Left lung (tissue), 10 donors: ENCODE results near the gene GNG2. TPM values are rescaled to one million over a fixed set of nuclear protein-coding genes. Genes with fewer than 3 reads are reported as not detected.

Source experiments
- ATAC-seq: fragments of 200-7000 bp; cut with Tn5 transposase; one replicate; pipeline ENCODE4 v1.9.1; 2020; ENCODE audit warnings: moderate library complexity
- DNase-seq, 4 donors: peaks; one replicate each; pipeline ENCODE4 v3.0.0-alpha.2; 2013 to 2020
- H3K27ac ChIP-seq, 2 donors: fragments of 200-600 bp; sonication (generic) in 1 of 2; one replicate each; pipeline versions ENCODE4 v1.5.0 to v1.8.0; 2020 to 2021
- H3K27me3 ChIP-seq, 2 donors: fragments of 200-600 bp; sonication (generic) in 1 of 2; one replicate each; pipeline versions ENCODE4 v1.5.0 to v1.8.0; 2020 to 2021
- H3K36me3 ChIP-seq, 2 donors: fragments of 200-600 bp; sonication (generic) in 1 of 2; one replicate each; pipeline versions ENCODE4 v1.5.0 to v1.8.0; 2020 to 2021
- H3K4me1 ChIP-seq, 2 donors: fragments of 200-600 bp; one replicate each; pipeline ENCODE4 v1.8.0; 2021
- H3K4me3 ChIP-seq, 2 donors: fragments of 200-600 bp; sonication (generic) in 1 of 2; one replicate each; pipeline versions ENCODE4 v1.5.0 to v1.8.0; 2020 to 2021; ENCODE audit warnings: mild to moderate bottlenecking in 1 of 2
- H3K9me3 ChIP-seq, 2 donors: fragments of 200-600 bp; sonication (generic) in 1 of 2; one replicate each; pipeline versions ENCODE4 v1.5.0 to v1.8.0; 2020 to 2021
- CTCF ChIP-seq, 2 donors: fragments of 200-600 bp; sonication (generic) in 1 of 2; IDR thresholded peaks; one replicate each; pipeline versions ENCODE4 v1.5.0 to v1.8.0; 2021; ENCODE audit warnings: antibody characterized with exemption in 2 of 2
- intact Hi-C, 2 donors: fragments of 100-400 bp; cut with DNase I; formaldehyde crosslinking; loops; one replicate each; pipeline versions ENCODE4 v1.11.2 to v1.14.2; 2022
- polyA plus RNA-seq, 6 donors: library from polyadenylated mRNA; unstranded; fragments of 120-200 nt; gene quantifications; one replicate each; pipeline ENCODE4 v1.2.1, GENCODE V29; 2013; ENCODE audit not compliant: insufficient read length in 6 of 6
- total RNA-seq, 2 donors: library from RNA; stranded (reverse); fragmentation: NEBNext Ultra II Directional; extraction: Animal tissue kit (Norgen Biotek cat#: 25700); gene quantifications; one replicate each; pipeline ENCODE4 v1.2.1, GENCODE V29; 2021
- donor health status: DM: no; HTN: yes; CAD: no.
- donor health status: DM: no; HTN: no; CAD: no.

The GNG2 gene
- total and polyA plus RNA-seq, 8 donors, result 24.3 to 101 (median 84.7) TPM

DNA sequence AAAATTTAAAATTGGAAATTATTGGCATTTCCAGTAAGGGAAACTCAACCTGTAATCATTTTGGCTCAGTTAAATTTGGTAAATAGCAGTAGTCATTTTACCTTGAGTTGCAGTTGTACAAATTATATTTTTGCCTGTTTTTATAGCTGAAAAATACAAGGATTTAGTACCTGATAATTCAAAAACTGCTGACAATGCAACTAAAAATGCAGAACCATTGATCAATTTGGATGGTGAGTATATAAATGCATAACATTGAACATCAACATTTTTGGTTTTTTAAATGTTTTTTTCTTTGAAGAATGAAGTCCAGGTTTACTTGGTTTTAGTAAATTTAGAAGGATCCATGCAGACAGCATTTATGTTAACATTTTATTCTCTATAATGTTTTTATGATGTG is 137.9 kb downstream of the GNG2 start:
- intact Hi-C loops, result no loop called here
- DNase-seq (no peak), ATAC-seq (no peak)
- H3K27ac ChIP-seq, result no peak overlapping the region
- no peak overlapping the region for H3K4me3 ChIP-seq
- H3K27me3 ChIP-seq, result no peaks in the 10 kb centered on the region
- H3K36me3 ChIP-seq, result peaks cover 0 to 67% of the 10 kb centered on the region in 2 donors
- peaks cover 0 to 7% of the 10 kb centered on the region in 2 donors for H3K4me1 ChIP-seq
- no peaks in the 10 kb centered on the region for H3K9me3 ChIP-seq
- no peak for TF ChIP-seq CTCF (IDR thresholded peaks at IDR 0.05)

- H3K4me3 ChIP-seq, result no peak overlapping the region
- H3K9me3 ChIP-seq, result no peaks in the 10 kb centered on the region
- DNase-seq (no peak), ATAC-seq (no peak)
- intact Hi-C loops, result no loop called here
- H3K4me1 ChIP-seq, result peaks cover 0 to 4% of the 10 kb centered on the region in 2 donors
- no peak overlapping the region for H3K27ac ChIP-seq
- H3K27me3 ChIP-seq, result no peaks in the 10 kb centered on the region
- no peak for TF ChIP-seq CTCF (IDR thresholded peaks at IDR 0.05)
- peaks cover 0 to 67% of the 10 kb centered on the region in 2 donors for H3K36me3 ChIP-seq
Measured at GRCh38 chr14:51999084-51999483, 138.7 kb downstream of the GNG2 start.

GRCh38 chr14:52000019-52000582 is 139.7 kb downstream of the GNG2 start:
- no peak for ATAC-seq
- H3K4me1 ChIP-seq, result peaks cover 0 to 4% of the 10 kb centered on the region in 2 donors
- no peak overlapping the region for H3K27ac ChIP-seq
- DNase-seq, result no peak
- TF ChIP-seq CTCF (IDR thresholded peaks at IDR 0.05), result no peak
- intact Hi-C loops, result loop anchor here in 1 of 2 donors (10.0 kb wide), 1 partner anchor 65 kb away; the partner anchor contains the start of gene NID2
- no peaks in the 10 kb centered on the region for H3K27me3 ChIP-seq
- no peak overlapping the region for H3K4me3 ChIP-seq
- no peaks in the 10 kb centered on the region for H3K9me3 ChIP-seq
- peaks cover 0 to 67% of the 10 kb centered on the region in 2 donors for H3K36me3 ChIP-seq

GRCh38 chr14:52000696-52001095 is 140.3 kb downstream of the GNG2 start:
- no peak for ATAC-seq
- no peak overlapping the region for H3K4me3 ChIP-seq
- H3K27me3 ChIP-seq, result no peaks in the 10 kb centered on the region
- intact Hi-C loops, result loop anchor here in 1 of 2 donors (10.0 kb wide), 1 partner anchor 64 kb away; the partner anchor contains the start of gene NID2
- H3K27ac ChIP-seq, result no peak overlapping the region
- H3K36me3 ChIP-seq, result peaks cover 0 to 67% of the 10 kb centered on the region in 2 donors
- H3K4me1 ChIP-seq, result peaks cover 0 to 2% of the 10 kb centered on the region in 2 donors
- DNase-seq, result no peak
- TF ChIP-seq CTCF (IDR thresholded peaks at IDR 0.05), result no peak
- H3K9me3 ChIP-seq, result no peaks in the 10 kb centered on the region

DNA sequence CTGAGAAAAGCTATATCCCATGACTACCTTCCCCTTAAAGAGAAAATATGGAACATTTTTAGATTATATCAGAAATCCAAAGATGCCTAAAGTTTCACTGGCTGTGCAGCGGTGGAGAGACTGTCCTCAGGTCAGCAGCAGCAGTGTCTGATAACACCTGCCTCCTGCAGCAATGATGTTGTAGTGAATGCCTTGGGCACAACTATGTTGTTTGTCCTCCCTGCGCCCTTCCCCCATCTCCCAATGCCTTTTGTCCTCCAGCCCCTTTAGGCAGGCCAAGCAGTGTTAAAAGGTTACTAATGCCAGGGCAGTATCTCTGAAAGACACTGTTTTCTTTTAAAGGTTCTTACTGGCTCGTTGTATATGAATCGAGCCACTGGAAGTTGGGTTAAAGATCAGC is 142.1 kb downstream of the GNG2 start:
- no peak overlapping the region for H3K4me3 ChIP-seq
- H3K4me1 ChIP-seq, result no peaks in the 10 kb centered on the region
- intact Hi-C loops, result loop anchor here in 1 of 2 donors (10.0 kb wide), 1 partner anchor 62 kb away; the partner anchor contains the start of gene NID2
- H3K27ac ChIP-seq, result no peak overlapping the region
- no peak for TF ChIP-seq CTCF (IDR thresholded peaks at IDR 0.05)
- DNase-seq (no peak), ATAC-seq (no peak)
- H3K27me3 ChIP-seq, result no peaks in the 10 kb centered on the region
- H3K9me3 ChIP-seq, result no peaks in the 10 kb centered on the region
- H3K36me3 ChIP-seq, result peaks cover 0 to 84% of the 10 kb centered on the region in 2 donors
